Ascending aorta (tissue), 2 donors: ENCODE data around the gene CCDC188. TPM values are rescaled to one million over a fixed set of nuclear protein-coding genes. Genes with fewer than 3 reads are reported as not detected.

ENCODE experiments used
- DNase-seq, 2 donors: peaks; one replicate each; pipeline ENCODE4 v3.0.0-alpha.2; 2019; ENCODE audit warnings: low spot score in 2 of 2
- H3K27ac ChIP-seq, 2 donors: fragments of 200-600 bp; sonication (generic); one replicate each; pipeline ENCODE4 v1.5.1; 2016 to 2017; ENCODE audit warnings: mild to moderate bottlenecking in 1 of 2
- H3K27me3 ChIP-seq: fragments of 200-600 bp; sonication (generic); one replicate; pipeline ENCODE4 v1.5.1; 2017
- H3K36me3 ChIP-seq, 2 donors: fragments of 200-600 bp; sonication (generic); one replicate each; pipeline ENCODE4 v1.5.1; 2016
- H3K4me1 ChIP-seq, 2 donors: fragments of 200-600 bp; sonication (generic); one replicate each; pipeline ENCODE4 v1.5.1; 2016 to 2017; ENCODE audit warnings: mild to moderate bottlenecking in 1 of 2
- H3K4me3 ChIP-seq, 2 donors: fragments of 200-600 bp; sonication (generic); one replicate each; pipeline ENCODE4 v1.5.1; 2016 to 2017; ENCODE audit warnings: mild to moderate bottlenecking in 1 of 2
- H3K9me3 ChIP-seq, 2 donors: fragments of 200-600 bp; sonication (generic); one replicate each; pipeline ENCODE4 v1.5.1; 2016
- intact Hi-C: fragments of 100-400 bp; cut with DNase I; formaldehyde crosslinking; loops from one replicate; pipeline ENCODE4 v1.15.1; 2023
- total RNA-seq: library from RNA; depleted of rRNA; stranded (reverse); fragments of >200 nt; gene quantifications from one replicate; pipeline ENCODE4 v1.1.0, GENCODE V29; 2016
- TF ChIP-seq, protein P1 (sequence below), 3 experiments: fragments of 200-600 bp in 2 of 3; fragments of 450-650 bp in 1 of 3; sonication (generic) in 2 of 3; IDR thresholded peaks; one replicate each; pipeline ENCODE4 v1.5.1; 2016 to 2019; ENCODE audit warnings: antibody characterized with exemption in 3 of 3, mild to moderate bottlenecking in 1 of 3, moderate library complexity in 1 of 3

The CCDC188 gene
- total RNA-seq, 1 donor from 2014 or later = not detected

DNA sequence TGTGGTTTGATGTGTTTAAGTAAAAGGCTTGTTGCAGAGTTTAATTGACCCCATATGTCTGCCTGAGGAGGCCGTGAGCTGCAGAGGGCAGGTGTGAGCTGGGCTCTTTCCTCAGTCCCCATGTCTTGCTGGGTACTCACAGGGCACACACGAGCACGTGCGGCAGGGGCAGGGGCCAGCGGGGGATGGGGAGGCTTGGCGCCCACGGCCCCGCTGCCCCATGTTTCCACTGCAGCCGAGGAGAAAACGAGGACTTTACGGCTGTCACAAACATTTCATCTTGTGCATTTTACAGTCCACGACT, 24.7 kb upstream of the CCDC188 start:
- H3K9me3 ChIP-seq = no peaks in the 10 kb centered on the region
- no peak overlapping the region for H3K4me3 ChIP-seq
- H3K27ac ChIP-seq = no peak overlapping the region
- H3K4me1 ChIP-seq = no peaks in the 10 kb centered on the region
- no peaks in the 10 kb centered on the region for H3K36me3 ChIP-seq
- intact Hi-C loops = no loop called here
- TF ChIP-seq, protein P1, sequence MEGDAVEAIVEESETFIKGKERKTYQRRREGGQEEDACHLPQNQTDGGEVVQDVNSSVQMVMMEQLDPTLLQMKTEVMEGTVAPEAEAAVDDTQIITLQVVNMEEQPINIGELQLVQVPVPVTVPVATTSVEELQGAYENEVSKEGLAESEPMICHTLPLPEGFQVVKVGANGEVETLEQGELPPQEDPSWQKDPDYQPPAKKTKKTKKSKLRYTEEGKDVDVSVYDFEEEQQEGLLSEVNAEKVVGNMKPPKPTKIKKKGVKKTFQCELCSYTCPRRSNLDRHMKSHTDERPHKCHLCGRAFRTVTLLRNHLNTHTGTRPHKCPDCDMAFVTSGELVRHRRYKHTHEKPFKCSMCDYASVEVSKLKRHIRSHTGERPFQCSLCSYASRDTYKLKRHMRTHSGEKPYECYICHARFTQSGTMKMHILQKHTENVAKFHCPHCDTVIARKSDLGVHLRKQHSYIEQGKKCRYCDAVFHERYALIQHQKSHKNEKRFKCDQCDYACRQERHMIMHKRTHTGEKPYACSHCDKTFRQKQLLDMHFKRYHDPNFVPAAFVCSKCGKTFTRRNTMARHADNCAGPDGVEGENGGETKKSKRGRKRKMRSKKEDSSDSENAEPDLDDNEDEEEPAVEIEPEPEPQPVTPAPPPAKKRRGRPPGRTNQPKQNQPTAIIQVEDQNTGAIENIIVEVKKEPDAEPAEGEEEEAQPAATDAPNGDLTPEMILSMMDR (IDR thresholded peaks at IDR 0.05) = no peak
- H3K27me3 ChIP-seq = no peaks in the 10 kb centered on the region
- DNase-seq = no peak

DNA sequence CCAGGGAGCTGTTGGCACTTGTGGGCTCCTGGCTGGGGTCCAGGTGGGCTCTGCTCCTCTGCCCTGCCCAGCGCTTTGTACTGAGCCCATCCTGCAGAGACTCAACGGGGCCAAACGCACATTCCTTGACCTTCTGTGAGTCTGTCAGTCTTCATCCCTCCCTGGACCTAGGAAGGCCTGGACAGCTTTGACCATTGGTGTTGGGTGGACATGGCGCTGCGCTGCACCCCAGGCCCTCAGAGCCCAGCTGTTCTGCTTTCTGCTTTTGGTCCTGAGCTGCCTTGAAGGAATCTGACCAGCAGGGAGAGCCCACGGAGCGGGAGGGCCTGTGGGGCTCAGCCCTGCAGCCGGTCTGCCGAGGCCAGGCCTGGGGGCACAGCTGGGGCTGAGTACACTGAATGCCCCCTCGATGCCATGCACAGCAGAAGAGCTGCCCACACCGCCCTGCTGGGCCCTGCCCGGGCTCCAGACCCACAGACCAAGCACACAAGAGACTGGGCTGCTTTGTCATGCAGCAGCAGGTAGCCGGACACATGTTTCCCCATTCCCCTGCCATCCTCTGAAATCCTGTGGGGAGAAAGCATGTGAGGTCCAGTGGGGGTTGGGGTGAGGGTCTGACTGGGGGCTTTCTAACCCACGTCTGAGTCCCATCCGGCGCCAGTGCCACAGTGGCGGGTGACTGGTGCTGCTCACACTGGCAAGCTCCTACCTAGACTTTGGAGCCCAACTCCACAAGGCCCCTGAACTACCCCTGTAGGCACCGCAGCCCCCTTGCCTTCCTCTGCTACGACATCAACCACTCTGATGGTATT, 24.1 kb upstream of the CCDC188 start:
- H3K9me3 ChIP-seq = no peaks in the 10 kb centered on the region
- H3K27ac ChIP-seq = no peak overlapping the region
- no peak for DNase-seq
- no peak overlapping the region for H3K4me3 ChIP-seq
- H3K27me3 ChIP-seq = no peaks in the 10 kb centered on the region
- H3K36me3 ChIP-seq = no peaks in the 10 kb centered on the region
- TF ChIP-seq, protein P1 (IDR thresholded peaks at IDR 0.05) = peak in 1 of 3 experiments; percentile 30
- intact Hi-C loops = no loop called here
- no peaks in the 10 kb centered on the region for H3K4me1 ChIP-seq

DNA sequence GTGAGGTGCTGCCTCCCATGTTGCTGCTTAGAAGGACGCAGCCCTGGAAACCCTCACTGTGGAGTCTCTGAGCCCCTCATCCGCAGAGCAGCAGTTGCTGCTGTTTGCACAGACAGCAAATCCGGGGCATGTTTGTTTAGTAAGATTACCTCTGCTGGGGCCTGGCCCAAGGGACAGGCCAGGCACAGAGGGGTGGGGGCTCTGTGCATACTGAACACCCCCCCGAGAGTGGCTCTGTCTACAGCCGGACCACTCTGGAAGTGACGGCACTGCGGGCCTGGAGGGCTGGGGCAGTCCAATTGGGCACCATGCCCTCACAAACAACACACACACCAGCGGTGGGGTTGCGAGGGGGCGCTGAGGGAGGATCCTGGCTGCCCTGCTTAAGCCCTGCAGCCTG, 22.9 kb upstream of the CCDC188 start:
- Histone ChIP-seq H3K27me3 (no peaks in the 10 kb centered on the region), H3K4me3 (no peak overlapping the region), H3K36me3 (no peaks in the 10 kb centered on the region), H3K9me3 (no peaks in the 10 kb centered on the region), H3K4me1 (no peaks in the 10 kb centered on the region), H3K27ac (no peak overlapping the region)
- TF ChIP-seq, protein P1 (IDR thresholded peaks at IDR 0.05) = no peak
- intact Hi-C loops = no loop called here
- no peak for DNase-seq

DNA sequence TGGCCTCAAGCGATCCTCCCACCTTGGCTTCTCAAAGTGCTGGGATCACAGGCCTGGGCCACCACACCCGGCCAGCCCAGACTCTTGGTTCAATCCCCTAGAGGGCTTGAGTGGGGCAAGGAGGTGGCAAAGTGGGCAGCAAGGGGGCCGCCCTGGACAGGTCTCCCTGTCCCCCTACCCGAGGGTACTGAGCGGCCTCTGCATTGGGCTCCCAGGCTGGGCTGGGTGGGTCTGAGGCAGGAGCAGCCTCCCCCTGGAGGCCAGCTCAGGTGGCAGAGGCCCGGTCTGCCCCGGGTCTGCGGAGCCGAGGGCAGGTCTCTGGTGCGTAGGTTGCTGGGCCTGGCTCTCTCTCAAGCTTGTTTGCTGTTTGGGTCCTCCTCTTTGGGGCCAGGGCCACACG, 22.4 kb upstream of the CCDC188 start:
- Histone ChIP-seq H3K4me3 (no peak overlapping the region), H3K9me3 (no peaks in the 10 kb centered on the region), H3K4me1 (no peaks in the 10 kb centered on the region), H3K27ac (no peak overlapping the region), H3K27me3 (no peaks in the 10 kb centered on the region), H3K36me3 (no peaks in the 10 kb centered on the region)
- TF ChIP-seq, protein P1 (IDR thresholded peaks at IDR 0.05) = no peak
- DNase-seq = no peak
- intact Hi-C loops = no loop called here

DNA sequence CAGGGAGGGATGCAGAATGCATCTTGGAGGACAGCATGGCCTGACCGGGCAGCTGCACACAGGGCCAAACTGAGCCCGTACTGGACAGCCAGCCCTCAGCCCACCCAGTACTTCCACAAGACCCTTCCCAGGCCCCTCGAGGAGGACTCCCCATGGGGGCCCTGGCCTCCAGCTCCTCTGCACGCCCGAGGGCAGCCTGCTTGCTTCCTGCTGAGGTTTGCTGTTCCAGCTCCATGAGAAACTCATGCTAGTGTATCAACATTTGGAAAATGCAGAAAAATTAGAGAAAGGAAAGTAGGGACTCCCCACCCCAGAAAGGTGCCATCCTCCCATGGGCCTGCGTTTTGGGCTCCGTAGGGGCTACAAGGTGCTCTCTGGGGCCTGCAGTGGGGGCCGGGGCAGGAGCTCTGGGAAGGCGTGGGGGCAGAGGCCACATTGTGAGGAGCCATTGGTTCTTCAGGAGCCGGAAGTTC, 21.3 kb upstream of the CCDC188 start:
- H3K4me1 ChIP-seq = no peaks in the 10 kb centered on the region
- TF ChIP-seq, protein P1 (IDR thresholded peaks at IDR 0.05) = no peak
- H3K4me3 ChIP-seq = no peak overlapping the region
- no peak overlapping the region for H3K27ac ChIP-seq
- H3K36me3 ChIP-seq = no peaks in the 10 kb centered on the region
- H3K9me3 ChIP-seq = no peaks in the 10 kb centered on the region
- intact Hi-C loops = no loop called here
- no peak for DNase-seq
- H3K27me3 ChIP-seq = no peaks in the 10 kb centered on the region
